ENCODE data around the gene CNOT6L. TPM values are rescaled to one million over a fixed set of nuclear protein-coding genes. Genes with fewer than 3 reads are reported as not detected.
"Not testable (repeated sequence)": the region's sequence is repeated elsewhere in the genome, so short reads cannot be mapped to it uniquely, and the experiment has no call there.

Gene CNOT6L
- total RNA-seq (100 to 1,000 TPM; 142 to 160 TPM), total RNA-seq (176 to 249 reads per million in 2 donors)

GRCh38 chr4:77818602-77819403 lies at the start of gene CNOT6L:
CNOT6L (minus strand) TSS chr4:77819368; CDS start chr4:77819308, 60 bp downstream.
- ATAC-seq (peak; percentile 5), DNase-seq (peak; percentile 33 to 44 (median 43))
- Mint-ChIP-seq H3K27ac (peak within 1 kb of the TSS; percentile 99), H3K4me3 (peak within 1 kb of the TSS; percentile 99), H3K27me3 (no peaks in the 10 kb centered on the region), H3K4me1 (peaks cover 53% of the 10 kb centered on the region), H3K36me3 (ENCODE audit: low read depth) (peaks cover 14% of the 10 kb centered on the region)
- no peaks in the 10 kb centered on the region for H3K9me3 ChIP-seq (ENCODE audit: control insufficient read depth, low read length, poor library complexity, severe bottlenecking)

DNA sequence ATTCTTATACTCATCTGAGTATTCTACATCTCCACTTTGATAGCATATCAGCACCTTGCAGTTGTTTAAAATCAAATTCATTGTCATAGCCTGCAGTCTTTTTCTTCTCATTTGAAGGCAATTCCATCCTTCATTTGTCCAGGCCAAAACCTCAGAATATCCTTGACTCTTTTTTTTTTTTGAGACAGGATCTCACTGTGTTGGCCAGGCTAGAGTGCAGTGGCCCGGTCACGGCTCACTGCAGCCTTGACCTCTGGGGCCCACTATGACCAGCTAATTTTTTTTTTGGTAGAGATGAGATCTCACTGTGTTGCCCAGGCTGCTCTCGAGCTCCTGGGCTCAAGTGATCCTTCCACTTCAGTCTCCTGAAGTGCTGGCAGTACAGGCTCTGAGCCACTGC lies 46.1 kb upstream of the CNOT6L start:
- Mint-ChIP-seq H3K27ac (peak overlapping the region; percentile 67), H3K4me3 (no peak overlapping the region), H3K27me3 (peaks cover 6% of the 10 kb centered on the region), H3K36me3 (ENCODE audit: low read depth) (peaks cover 6% of the 10 kb centered on the region), H3K4me1 (peaks cover 59% of the 10 kb centered on the region)
- DNase-seq, result no peak
- no peak for ATAC-seq
- H3K9me3 ChIP-seq (ENCODE audit: control insufficient read depth, low read length, poor library complexity, severe bottlenecking), result no peaks in the 10 kb centered on the region

- peak overlapping the region; percentile 100 for H3K27ac Mint-ChIP-seq
- peaks cover 49% of the 10 kb centered on the region for H3K4me1 Mint-ChIP-seq
- not testable (repeated sequence) for H3K9me3 ChIP-seq (ENCODE audit: control insufficient read depth, low read length, poor library complexity, severe bottlenecking); DNase-seq; ATAC-seq; H3K36me3 Mint-ChIP-seq (ENCODE audit: low read depth); H3K27me3 Mint-ChIP-seq
- peak overlapping the region; percentile 99 for H3K4me3 Mint-ChIP-seq
Measured at GRCh38 chr4:77863341-77863740, 44.2 kb upstream of the CNOT6L start.

GRCh38 chr4:77862478-77863216 lies 43.5 kb upstream of the CNOT6L start, which contains the start of gene MRPL1:
MRPL1 (plus strand) TSS chr4:77862830; CDS start chr4:77862849, 19 bp downstream.
- Mint-ChIP-seq H3K36me3 (ENCODE audit: low read depth) (peaks cover 6% of the 10 kb centered on the region), H3K27me3 (peaks cover 6% of the 10 kb centered on the region), H3K4me1 (peaks cover 49% of the 10 kb centered on the region), H3K4me3 (peak within 1 kb of the TSS; percentile 99), H3K27ac (peak within 1 kb of the TSS; percentile 100)
- peak; percentile 83 for ATAC-seq
- DNase-seq, result peak; percentile 67 to 81 (median 79)
- H3K9me3 ChIP-seq (ENCODE audit: control insufficient read depth, low read length, poor library complexity, severe bottlenecking), result no peaks in the 10 kb centered on the region

DNA sequence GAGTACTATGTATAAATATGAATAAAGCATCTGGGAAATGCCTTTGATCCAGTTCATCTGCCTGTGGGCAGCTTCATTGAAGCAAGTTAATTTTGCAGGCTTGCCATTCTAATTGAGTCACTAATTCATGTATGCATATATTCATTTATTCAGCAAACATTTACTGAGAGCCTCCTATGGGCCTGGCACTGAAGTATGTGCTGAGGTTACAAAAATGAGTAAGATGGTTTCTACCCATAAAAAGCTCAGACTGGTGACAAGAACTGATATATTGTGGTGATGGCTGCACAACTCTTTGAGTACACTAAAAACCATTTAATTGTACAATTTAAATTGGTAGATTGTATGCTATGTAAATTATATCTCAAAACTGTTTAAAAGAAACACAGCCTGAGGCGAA lies 42.3 kb upstream of the CNOT6L start:
- Mint-ChIP-seq H3K27me3 (peaks cover 6% of the 10 kb centered on the region), H3K4me3 (peak overlapping the region; percentile 99), H3K4me1 (peaks cover 54% of the 10 kb centered on the region), H3K27ac (peak overlapping the region; percentile 100), H3K36me3 (ENCODE audit: low read depth) (peaks cover 6% of the 10 kb centered on the region)
- DNase-seq (no peak), ATAC-seq (peak; percentile 11)
- H3K9me3 ChIP-seq (ENCODE audit: control insufficient read depth, low read length, poor library complexity, severe bottlenecking), result no peaks in the 10 kb centered on the region

DNA sequence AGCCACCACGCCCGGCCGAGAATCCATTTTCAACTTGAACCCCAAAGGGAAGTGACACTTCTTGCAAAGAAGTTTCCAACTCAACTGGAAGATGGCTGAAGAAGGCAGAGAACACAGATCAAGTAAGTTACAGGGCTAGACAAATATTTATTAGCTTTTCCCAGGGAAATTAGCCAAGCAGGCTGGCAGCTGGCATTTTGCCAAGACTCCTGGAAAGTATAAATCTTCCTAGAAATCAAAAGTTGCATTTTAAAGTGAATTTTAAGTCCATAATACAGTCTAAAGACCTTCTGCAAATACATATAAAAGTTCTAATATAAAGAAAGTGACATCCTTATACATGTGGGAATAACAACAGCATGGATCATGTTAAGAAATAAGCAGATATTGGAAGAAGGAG lies 40.1 kb upstream of the CNOT6L start:
- Mint-ChIP-seq H3K4me3 (peak overlapping the region; percentile 67), H3K4me1 (peaks cover 54% of the 10 kb centered on the region), H3K27ac (peak overlapping the region; percentile 100), H3K27me3 (peaks cover 6% of the 10 kb centered on the region), H3K36me3 (ENCODE audit: low read depth) (peaks cover 6% of the 10 kb centered on the region)
- DNase-seq (no peak), ATAC-seq (no peak)
- H3K9me3 ChIP-seq (ENCODE audit: control insufficient read depth, low read length, poor library complexity, severe bottlenecking), result no peaks in the 10 kb centered on the region

GRCh38 chr4:77856152-77856551 lies 37.0 kb upstream of the CNOT6L start:
- no peaks in the 10 kb centered on the region for H3K27me3 Mint-ChIP-seq
- no peak overlapping the region for H3K4me3 Mint-ChIP-seq
- H3K36me3 Mint-ChIP-seq (ENCODE audit: low read depth), result no peaks in the 10 kb centered on the region
- DNase-seq, result no peak
- no peak for ATAC-seq
- peak overlapping the region; percentile 100 for H3K27ac Mint-ChIP-seq
- peaks cover 49% of the 10 kb centered on the region for H3K4me1 Mint-ChIP-seq
- no peaks in the 10 kb centered on the region for H3K9me3 ChIP-seq (ENCODE audit: control insufficient read depth, low read length, poor library complexity, severe bottlenecking)

DNA sequence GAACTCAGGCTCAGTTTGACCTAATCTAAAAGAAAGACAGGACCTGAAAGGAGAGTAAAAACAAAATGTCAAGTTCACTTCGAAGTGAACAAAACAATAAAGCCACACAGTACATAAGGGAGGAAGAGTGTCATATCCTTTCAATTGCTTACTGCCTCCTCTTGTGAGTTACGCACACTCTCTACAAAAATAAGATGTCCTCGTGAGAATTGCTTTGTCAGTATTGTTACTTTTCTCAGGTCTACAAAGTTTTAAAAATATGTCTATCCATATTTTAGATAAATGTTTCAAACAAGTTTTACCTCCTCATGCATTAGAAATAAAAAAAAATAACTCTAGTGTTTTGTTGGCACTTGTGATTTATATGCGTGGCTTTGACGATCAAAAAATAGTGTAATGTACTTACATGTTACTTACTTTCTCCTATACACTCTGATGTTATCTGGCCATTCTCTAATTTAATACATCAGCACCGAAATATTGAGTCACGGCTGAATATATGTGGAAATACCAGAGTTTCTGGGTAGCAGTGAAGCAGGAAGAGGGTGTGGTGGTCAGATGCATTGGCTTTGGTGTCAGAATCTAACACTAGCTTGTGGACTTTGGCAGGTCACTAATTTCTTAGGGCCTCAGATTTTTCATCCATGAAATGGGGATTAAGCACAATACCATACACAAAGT lies 35.4 kb upstream of the CNOT6L start:
- ATAC-seq, result peak; percentile 73
- Mint-ChIP-seq H3K27ac (peak overlapping the region; percentile 100), H3K4me1 (peaks cover 45% of the 10 kb centered on the region), H3K4me3 (peak overlapping the region; percentile 71), H3K36me3 (ENCODE audit: low read depth) (no peaks in the 10 kb centered on the region), H3K27me3 (no peaks in the 10 kb centered on the region)
- no peak for DNase-seq
- no peaks in the 10 kb centered on the region for H3K9me3 ChIP-seq (ENCODE audit: control insufficient read depth, low read length, poor library complexity, severe bottlenecking)

GRCh38 chr4:77852892-77853495 lies 33.8 kb upstream of the CNOT6L start:
- H3K4me3 Mint-ChIP-seq, result peak overlapping the region; percentile 71
- H3K27me3 Mint-ChIP-seq, result no peaks in the 10 kb centered on the region
- DNase-seq (peak; percentile 31 to 64 (median 55)), ATAC-seq (peak; percentile 93)
- no peaks in the 10 kb centered on the region for H3K9me3 ChIP-seq (ENCODE audit: control insufficient read depth, low read length, poor library complexity, severe bottlenecking)
- peak overlapping the region; percentile 100 for H3K27ac Mint-ChIP-seq
- H3K36me3 Mint-ChIP-seq (ENCODE audit: low read depth), result no peaks in the 10 kb centered on the region
- H3K4me1 Mint-ChIP-seq, result peaks cover 40% of the 10 kb centered on the region

DNA sequence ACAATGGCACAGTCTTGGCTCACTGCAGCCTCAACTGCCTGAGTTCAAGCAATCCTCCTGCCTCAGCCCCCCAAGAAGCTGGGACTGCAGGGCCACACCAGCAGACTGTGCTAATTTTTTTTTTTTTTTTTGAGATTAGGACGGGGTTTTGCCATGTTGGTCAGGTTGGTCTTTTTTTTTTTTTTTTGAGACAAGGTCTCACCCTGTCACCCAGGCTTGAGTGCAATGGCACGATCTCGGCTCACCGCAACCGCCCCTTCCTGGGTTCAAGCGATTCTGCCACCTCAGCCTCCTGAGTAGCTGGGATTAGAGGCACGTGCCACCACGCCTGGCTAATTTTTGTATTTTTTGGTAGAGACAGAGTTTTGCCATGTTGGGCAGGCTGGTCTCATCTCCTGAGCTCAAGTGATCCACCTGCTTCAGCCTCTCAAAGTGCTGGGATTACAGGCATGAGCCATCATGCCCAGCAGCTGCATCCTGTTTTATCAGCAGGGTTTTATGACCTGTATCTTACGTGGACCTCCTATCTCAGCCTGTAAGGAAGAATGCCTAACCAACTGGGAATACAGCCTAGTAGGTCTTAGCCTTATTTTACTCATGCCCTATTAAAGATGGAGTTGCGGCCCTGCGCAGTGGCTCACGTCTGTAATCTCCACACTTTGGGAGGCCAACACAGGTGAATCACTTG lies 30.3 kb upstream of the CNOT6L start:
- Mint-ChIP-seq H3K4me1 (peaks cover 21% of the 10 kb centered on the region), H3K36me3 (ENCODE audit: low read depth) (no peaks in the 10 kb centered on the region), H3K27ac (no peak overlapping the region), H3K4me3 (no peak overlapping the region), H3K27me3 (no peaks in the 10 kb centered on the region)
- H3K9me3 ChIP-seq (ENCODE audit: control insufficient read depth, low read length, poor library complexity, severe bottlenecking), result no peaks in the 10 kb centered on the region
- DNase-seq, result no peak
- ATAC-seq, result no peak

GRCh38 chr4:77848508-77848907 lies 29.3 kb upstream of the CNOT6L start:
- ATAC-seq, result no peak
- Mint-ChIP-seq H3K4me1 (peaks cover 16% of the 10 kb centered on the region), H3K36me3 (ENCODE audit: low read depth) (no peaks in the 10 kb centered on the region)

GRCh38 chr4:77845929-77846328 lies 26.8 kb upstream of the CNOT6L start:
- H3K36me3 Mint-ChIP-seq (ENCODE audit: low read depth), result no peaks in the 10 kb centered on the region
- no peak overlapping the region for H3K4me3 Mint-ChIP-seq
- ATAC-seq (no peak), DNase-seq (no peak)
- no peak overlapping the region for H3K27ac Mint-ChIP-seq
- H3K4me1 Mint-ChIP-seq, result peaks cover 3% of the 10 kb centered on the region
- no peaks in the 10 kb centered on the region for H3K27me3 Mint-ChIP-seq
- no peaks in the 10 kb centered on the region for H3K9me3 ChIP-seq (ENCODE audit: control insufficient read depth, low read length, poor library complexity, severe bottlenecking)

More at GRCh38 chr4:77848508-77848907, 29.3 kb upstream of the CNOT6L start:
- Mint-ChIP-seq H3K4me3 (no peak overlapping the region), H3K27me3 (no peaks in the 10 kb centered on the region), H3K27ac (no peak overlapping the region)
- DNase-seq, result no peak
- H3K9me3 ChIP-seq (ENCODE audit: control insufficient read depth, low read length, poor library complexity, severe bottlenecking), result no peaks in the 10 kb centered on the region

All from T-helper 17 cell (primary cell).